Measurements from ENCODE around the gene DOCK3. TPM values are rescaled to one million over a fixed set of nuclear protein-coding genes. Genes with fewer than 3 reads are reported as not detected.
A peak's percentile ranks its signal among the peaks of the same experiment; 100 is the strongest.

DOCK3 gene
- total RNA-seq, 1 experiment from 2014 or later = 8.3 TPM

- Histone ChIP-seq H3K4me1 (ENCODE audit: insufficient read depth, low read length) (no peaks in the 10 kb centered on the region), H3K14ac (ENCODE audit: insufficient read depth, low read length) (no peak overlapping the region), H2AK5ac (ENCODE audit: insufficient read length, low read length) (no peak overlapping the region), H3T11ph (ENCODE audit: low read length) (no peak overlapping the region), H3K27me3 (ENCODE audit: insufficient read depth, low read length) (no peaks in the 10 kb centered on the region), H4K8ac (replicated peaks; ENCODE audit: insufficient read length, low read depth, low read length) (no peak overlapping the region), H3K4ac (ENCODE audit: low read depth, low read length) (no peak overlapping the region), H2BK120ac (ENCODE audit: low read depth, low read length, poor library complexity, severe bottlenecking) (no peak overlapping the region), H2AFZ (ENCODE audit: low read length) (no peak overlapping the region), H3K56ac (ENCODE audit: insufficient read length, low read depth, low read length) (no peak overlapping the region), H3K79me2 (ENCODE audit: insufficient read depth, low read length) (no peaks in the 10 kb centered on the region), H3K18ac (ENCODE audit: insufficient read length, low read depth, low read length) (no peak overlapping the region), H3K23me2 (ENCODE audit: insufficient read length, low read depth, low read length, poor library complexity, severe bottlenecking) (no peaks in the 10 kb centered on the region), H4K91ac (ENCODE audit: insufficient read length, low read depth, low read length) (no peak overlapping the region), H2BK5ac (ENCODE audit: insufficient read length, low read length) (no peak overlapping the region), H3K4me2 (ENCODE audit: insufficient read depth, insufficient read length, low read length) (no peak overlapping the region), H4K20me1 (ENCODE audit: control insufficient read depth, insufficient read depth, insufficient read length) (no peaks in the 10 kb centered on the region), H3K23ac (ENCODE audit: insufficient read length, low read depth, low read length) (no peak overlapping the region), H3K27ac (ENCODE audit: insufficient read length, low read depth, low read length) (no peak overlapping the region), H4K5ac (ENCODE audit: insufficient read length, low read depth, low read length) (no peak overlapping the region), H3K79me1 (ENCODE audit: insufficient read depth, low read depth, low read length, poor library complexity, severe bottlenecking) (peaks cover 2% of the 10 kb centered on the region), H2BK12ac (ENCODE audit: insufficient read length, low read depth, low read length) (no peak overlapping the region), H3K9me3 (ENCODE audit: control insufficient read depth, low read depth, low read length) (no peaks in the 10 kb centered on the region), H2BK20ac (ENCODE audit: low read depth, low read length, poor library complexity, severe bottlenecking) (no peak overlapping the region), H3K9ac (ENCODE audit: extremely low read depth, insufficient read length, low read length) (no peak overlapping the region), H2BK15ac (ENCODE audit: low read depth, low read length) (no peak overlapping the region)
- TF ChIP-seq CTCF (conservative IDR thresholded peaks at IDR 0.05) = no peak
- 0 out of 7 replicates have a peak overlapping the region, but pooled peaks of 1 of the 3 experiments have one; percentile 6 for H3K27ac Mint-ChIP-seq
- no CpG with 5 or more reads among the region's 3 CpGs for WGBS (ENCODE audit: extremely low coverage, insufficient read length, low lambda C conversion rate)
- H3K27me3 Mint-ChIP-seq (ENCODE audit: low read depth) = no peaks in the 10 kb centered on the region; the same call in 1 of the 2 replicates
- peaks cover 16 to 45% (median 31%) of the 10 kb centered on the region in 3 experiments; a peak in 6 of 7 replicates for H3K36me3 Mint-ChIP-seq (ENCODE audit: insufficient read depth in 1 of 3, low read depth in 3 of 3)
- no peaks in the 10 kb centered on the region for H3K9me3 Mint-ChIP-seq
- H3K4me1 Mint-ChIP-seq = no peaks in the 10 kb centered on the region
- DNase-seq = no peak
- no peak overlapping the region for H3K4me3 Mint-ChIP-seq
Measured at GRCh38 chr3:51429138-51429537, 754.4 kb downstream of the DOCK3 start.

Small RNA genes within 50 kb of the gene (microRNA-seq; reads per million reads assigned to microRNA genes)
- gene MIR4787 (ENCODE audit: borderline microRNAs expressed) = 6.6 reads per million, percentile 39 among the genes with 10 or more reads in this experiment

Other genes with a start within 250 kb of the DOCK3 start
- gene CACNA2D2, start 171.3 kb upstream of the DOCK3 start, total RNA-seq (2021) = 27.7 and 28.1 TPM in 2 replicates
- 5.5 and 7.1 TPM in 2 replicates for gene C3orf18, start 107.2 kb upstream of the DOCK3 start, total RNA-seq (2021)
- 11.6 and 12.5 TPM in 2 replicates for gene HEMK1, start 105.4 kb upstream of the DOCK3 start, total RNA-seq (2021)
- 1.7 and 2.2 TPM in 2 replicates for gene CISH, start 63.2 kb upstream of the DOCK3 start, total RNA-seq (2021)
- gene MAPKAPK3, start 57.8 kb upstream of the DOCK3 start, total RNA-seq (2021) = 57.0 and 57.9 TPM in 2 replicates

Measured in H9 (cell line).